AG08395 (cell line): ENCODE measurements around the gene MOV10L1.

ENCODE experiments used
- DNase-seq: peaks from one replicate; pipeline ENCODE4 v3.0.0; 2012; ENCODE audit warnings: mixed read lengths, low spot score

Gene MOV10L1

DNA sequence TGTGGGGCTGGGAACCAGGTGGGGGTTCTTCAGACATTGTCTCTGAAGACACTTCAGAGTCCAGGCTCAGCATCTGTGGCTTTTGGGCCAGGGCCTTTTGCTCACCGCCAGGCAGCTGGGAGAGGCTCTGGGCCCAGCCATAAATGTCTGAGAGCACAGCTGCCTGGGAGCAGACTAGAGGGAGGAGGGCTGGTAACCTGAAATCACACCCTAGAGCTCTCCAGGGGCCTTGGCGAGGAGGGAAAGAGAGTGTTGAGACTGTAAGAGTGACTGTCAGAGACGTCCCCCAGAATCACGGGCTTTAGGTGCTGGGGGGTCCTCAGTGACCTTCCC lies 100.0 kb downstream of the MOV10L1 start:
- DNase-seq, result no peak

GRCh38 chr22:50190182-50190940 lies 100.6 kb downstream of the MOV10L1 start:
- peak; percentile 71 for DNase-seq

DNA sequence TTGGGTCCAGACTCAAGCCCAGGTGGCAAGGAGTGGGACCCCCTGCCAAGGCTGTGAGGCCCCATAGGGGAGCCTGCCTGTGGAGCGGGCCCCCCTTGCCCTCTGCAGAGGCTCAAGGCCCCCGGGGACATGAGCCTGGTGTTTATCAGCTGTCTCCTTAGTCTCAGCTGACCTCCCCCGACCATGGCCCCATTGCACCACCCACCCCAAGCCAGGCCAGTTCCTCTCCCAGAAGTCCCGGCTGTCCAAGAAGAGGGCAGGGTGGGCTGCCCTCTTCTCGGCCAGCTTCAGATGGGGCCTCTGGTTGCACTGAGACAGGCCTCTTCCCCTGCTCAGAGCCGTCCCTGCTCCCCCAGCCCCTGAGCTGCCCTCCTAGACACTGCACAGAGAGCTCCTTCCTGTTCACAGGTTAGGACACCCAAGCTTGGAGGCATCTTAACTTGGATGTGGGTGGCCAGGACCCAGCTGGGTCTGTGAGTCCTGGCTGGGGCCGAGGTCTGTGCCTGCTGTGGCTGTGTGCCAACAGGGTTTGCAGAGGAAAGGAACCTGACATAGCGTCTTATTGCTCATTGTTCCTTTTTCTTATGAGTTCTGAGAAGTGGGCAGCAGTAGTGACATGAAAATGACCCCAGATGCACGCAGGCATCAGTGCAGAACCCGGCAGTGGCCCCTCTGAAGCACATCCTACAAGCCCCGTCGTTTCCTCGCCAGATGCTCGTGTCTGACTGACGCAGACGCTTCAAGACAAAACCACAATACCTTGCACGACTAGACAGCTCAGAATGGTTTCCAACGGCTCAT lies 101.3 kb downstream of the MOV10L1 start:
- no peak for DNase-seq

GRCh38 chr22:50192436-50193204 lies 102.8 kb downstream of the MOV10L1 start:
- DNase-seq, result no peak

- DNase-seq, result no peak
Measured at GRCh38 chr22:50193621-50194020, 103.8 kb downstream of the MOV10L1 start.

DNA sequence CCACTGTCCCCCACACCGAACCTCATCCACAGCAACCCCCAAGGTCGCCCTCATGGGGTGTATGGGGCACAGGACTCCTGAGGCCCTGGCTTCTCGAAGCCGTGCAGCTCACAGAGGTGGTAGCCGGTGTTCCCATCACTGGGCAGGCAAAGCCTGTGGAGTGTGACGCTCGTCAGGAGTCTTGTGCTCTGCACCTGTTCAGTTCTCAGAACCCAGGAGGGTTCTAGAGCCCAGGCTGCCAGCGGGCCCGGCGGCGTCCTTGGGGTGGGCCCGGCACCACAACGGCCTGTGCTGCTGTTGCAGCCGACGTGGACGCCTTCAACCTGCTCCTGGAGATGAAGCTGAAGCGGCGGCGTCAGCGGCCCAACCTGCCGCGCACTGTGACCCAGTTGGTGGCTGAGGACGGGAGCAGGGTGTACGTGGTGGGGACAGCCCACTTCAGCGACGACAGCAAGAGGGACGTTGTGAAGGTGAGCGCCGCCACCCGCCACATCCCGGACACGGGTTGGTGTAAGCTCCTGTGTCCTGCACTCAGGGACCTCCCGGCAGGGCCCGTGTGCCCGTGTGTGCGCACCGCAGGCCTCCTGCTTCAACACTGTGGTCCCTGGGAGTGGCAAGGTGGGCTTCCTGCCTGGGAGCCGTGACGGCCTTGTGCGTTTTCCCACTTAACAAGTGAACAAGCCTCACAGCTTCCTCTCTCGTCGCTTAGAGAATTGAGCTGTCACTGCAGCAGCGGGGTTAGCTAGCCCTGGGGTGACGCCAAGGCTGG lies 104.4 kb downstream of the MOV10L1 start:
- no peak for DNase-seq

- DNase-seq, result no peak
Measured at GRCh38 chr22:50196256-50196655, 106.5 kb downstream of the MOV10L1 start.

DNA sequence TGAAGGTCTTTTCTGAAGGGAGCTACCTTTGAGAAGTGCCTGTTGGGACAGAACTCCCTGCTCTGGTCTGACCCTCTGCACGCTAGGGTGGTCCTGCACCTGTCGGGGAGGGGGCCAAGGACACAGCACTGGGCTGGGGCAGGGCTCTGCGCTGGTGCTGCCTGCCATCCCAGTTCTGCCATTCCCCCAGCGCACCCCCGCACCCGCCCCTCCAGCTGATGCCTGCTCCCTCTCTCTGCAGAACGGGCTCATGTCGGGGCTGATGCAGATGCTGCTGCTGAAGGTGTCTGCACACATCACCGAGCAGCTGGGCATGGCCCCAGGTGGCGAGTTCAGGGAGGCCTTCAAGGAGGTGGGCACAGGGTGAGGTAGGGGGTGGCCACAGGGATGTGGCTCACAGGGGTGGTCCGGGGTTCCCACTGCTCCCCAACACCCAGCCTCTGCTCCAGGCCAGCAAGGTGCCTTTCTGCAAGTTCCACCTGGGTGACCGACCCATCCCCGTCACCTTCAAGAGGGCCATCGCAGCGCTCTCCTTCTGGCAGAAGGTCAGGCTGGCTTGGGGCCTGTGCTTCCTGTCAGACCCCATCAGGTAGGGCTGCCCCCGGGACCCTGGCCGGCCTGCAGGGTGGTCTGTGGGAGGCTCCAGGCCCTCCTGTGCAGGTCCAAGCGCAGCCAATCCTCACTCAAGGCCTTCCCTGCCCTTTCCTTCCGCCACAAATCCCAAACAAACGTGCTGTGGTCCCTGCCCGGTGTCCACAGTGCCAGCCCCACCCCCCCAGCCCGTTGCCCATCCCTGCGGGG lies 107.4 kb downstream of the MOV10L1 start:
- no peak for DNase-seq

DNA sequence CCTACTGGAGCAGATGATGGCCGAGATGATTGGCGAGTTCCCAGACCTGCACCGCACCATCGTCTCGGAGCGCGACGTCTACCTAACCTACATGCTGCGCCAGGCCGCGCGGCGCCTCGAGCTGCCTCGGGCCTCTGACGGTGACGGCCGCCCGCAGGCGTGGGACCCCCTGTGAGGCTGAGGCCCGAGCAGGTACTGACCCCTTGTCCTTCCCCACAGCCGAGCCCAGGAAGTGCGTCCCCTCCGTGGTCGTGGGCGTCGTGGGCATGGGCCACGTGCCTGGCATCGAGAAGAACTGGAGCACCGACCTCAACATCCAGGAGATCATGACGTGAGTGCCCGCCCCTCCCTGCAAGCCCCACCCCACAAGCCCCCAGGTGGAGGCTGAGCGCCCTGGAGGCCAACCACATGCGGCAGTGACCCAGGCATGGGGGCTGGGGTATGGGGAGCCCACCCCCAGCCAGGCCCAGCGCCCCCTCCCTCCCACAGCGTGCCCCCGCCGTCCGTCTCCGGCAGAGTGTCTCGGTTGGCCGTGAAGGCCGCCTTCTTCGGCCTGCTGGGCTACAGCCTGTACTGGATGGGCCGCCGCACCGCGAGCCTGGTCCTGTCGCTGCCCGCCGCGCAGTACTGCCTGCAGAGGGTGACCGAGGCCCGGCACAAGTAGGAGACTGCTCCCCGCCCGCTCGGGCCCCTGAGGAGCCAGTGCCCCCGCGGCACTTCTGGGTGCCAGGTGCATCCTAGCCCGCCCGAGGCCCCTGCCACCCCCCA lies 108.2 kb downstream of the MOV10L1 start:
- no peak for DNase-seq

- DNase-seq, result no peak
Measured at GRCh38 chr22:50198624-50199017, 108.8 kb downstream of the MOV10L1 start.

GRCh38 chr22:50199251-50199721 lies 109.5 kb downstream of the MOV10L1 start:
- no peak for DNase-seq

DNA sequence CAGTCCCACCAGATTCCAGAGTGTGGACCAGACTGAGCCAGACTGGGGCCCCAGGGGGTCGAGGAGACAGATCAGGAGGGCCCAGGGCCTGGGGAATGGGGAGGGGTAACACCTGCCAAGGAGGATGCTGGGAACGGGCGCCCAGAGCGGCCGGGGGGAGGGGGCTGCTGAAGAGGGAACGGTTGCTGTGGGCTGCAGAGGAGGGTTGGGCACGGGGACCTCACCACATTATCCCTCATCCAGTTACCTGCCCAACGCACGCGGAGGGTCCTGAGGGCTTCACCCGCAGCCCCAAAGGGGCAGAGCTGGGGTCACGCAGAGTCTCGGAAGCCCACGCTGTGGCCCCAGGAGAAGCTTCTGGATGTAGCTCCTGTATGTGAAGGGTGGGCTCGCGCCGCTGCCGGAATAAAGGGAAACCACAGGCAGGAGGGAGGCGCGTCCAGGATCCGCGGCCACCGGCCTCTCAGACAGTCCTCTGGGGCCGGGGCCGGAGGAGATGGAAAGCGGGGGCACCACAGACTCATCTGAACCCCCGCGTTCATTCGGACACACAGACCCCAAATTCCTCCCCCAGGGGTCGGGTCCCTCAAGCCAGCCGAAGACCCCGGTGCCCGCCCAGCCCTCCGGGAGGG lies 110.1 kb downstream of the MOV10L1 start:
- peak; percentile 27 for DNase-seq

DNA sequence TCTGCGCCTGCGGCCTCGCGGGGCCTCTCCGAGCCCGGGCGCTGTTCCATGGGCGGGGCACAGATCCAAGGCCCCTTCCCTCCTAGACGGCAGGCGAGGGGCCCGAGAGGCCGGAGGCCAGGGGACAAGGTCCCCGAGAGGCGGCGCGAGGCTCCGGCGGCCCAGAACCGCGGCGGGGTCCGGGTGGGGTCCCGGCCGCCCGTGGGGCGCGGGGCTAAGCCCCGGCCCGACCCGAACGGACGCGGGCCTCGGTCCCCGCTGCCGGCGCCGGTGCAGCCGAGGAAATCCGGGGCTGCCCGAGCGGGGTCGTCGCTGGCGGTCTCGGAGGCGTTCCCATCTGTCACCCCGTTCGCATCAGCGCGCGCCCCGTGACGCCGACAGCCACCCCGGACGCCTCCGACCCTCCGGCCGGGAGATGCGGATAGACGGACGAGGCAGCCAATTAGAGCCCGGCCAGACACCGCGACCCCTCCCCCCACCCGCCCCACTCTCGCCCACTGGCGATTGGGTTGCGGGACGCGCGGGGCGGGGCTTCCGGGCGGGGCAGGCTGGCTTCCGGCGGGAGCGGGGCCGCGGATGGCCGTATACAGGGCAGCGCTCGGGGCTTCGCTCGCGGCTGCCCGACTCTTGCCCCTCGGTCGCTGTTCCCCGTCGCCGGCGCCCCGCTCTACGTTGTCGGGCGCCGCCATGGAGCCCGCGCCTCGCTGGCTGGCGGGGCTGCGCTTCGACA lies 110.8 kb downstream of the MOV10L1 start, which contains the start of gene SELENOO:
Gene SELENOO (plus strand): TSS at position 551 of the 730 bp plus-strand sequence. CDS start 26 bp downstream, at position 577.
- DNase-seq, result peak; percentile 99

- DNase-seq, result peak; percentile 26
Measured at GRCh38 chr22:50201191-50202129, 111.7 kb downstream of the MOV10L1 start.

DNA sequence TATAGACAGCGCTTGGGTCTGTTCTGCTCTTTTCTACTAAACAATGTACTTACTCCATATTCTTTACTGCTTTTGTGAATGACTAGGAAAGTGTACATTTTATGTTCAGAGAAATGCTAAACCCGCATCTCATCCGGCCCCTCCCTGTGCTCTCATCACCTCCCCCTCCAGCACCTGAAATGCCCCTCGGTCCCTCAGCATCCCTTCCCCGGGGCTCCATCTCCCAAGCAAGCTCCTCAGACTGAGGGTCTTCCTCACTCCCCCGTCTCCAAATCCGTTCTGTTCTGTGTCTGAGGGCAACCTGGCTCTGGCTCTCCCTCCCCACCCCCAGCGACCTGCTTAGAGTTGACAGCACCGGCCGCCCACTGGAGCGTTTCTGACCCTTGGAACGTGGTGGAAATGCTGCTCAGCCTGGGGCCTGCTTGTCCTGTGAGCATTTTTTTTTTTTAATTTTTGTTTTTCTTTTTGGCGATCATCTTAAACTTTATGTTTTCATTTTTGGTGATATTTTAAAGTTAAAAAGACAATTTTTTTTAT lies 112.4 kb downstream of the MOV10L1 start:
- DNase-seq, result no peak

- no peak for DNase-seq
Measured at GRCh38 chr22:50203288-50203687, 113.5 kb downstream of the MOV10L1 start.

DNA sequence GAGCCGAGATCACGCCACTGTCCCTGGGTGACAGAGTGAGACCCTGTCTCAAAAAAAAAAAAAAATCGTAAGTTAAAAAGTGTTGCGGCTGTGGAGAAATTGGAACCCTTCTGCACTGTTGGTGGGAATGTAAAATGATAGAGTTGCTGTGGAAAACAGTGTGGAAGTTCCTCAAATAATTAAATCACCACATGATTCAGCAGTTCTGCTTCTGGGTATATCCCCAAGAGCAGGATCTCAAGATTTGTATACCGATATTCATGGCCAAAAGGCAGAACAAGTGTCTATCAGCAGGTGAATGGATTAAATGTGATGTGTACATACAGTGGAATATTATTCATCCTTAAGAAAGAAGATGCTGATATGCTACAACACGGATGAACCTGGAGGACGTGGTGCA lies 114.8 kb downstream of the MOV10L1 start:
- no peak for DNase-seq
